GM12801 (cell line): ENCODE measurements around the gene TRDMT1.

ENCODE experiments used
- CTCF ChIP-seq: IDR thresholded peaks from one replicate; pipeline ENCODE4 v1.5.1; 2011; ENCODE audit warnings: control low read depth; ENCODE audit not compliant: insufficient read length; ENCODE audit errors: extremely low read depth

TRDMT1 gene

GRCh38 chr10:17229717-17229966, 28.2 kb upstream of the TRDMT1 start:
- no peak for TF ChIP-seq CTCF

GRCh38 chr10:17229016-17229716, 27.7 kb upstream of the TRDMT1 start:
- TF ChIP-seq CTCF, result no peak

GRCh38 chr10:17228091-17229015, 26.9 kb upstream of the TRDMT1 start, which contains the start of gene VIM:
VIM (plus strand) TSS chr10:17228241; CDS start chr10:17229423, 1,182 bp downstream.
- no peak for TF ChIP-seq CTCF

- no peak for TF ChIP-seq CTCF
These were observed 26.1 kb upstream of the TRDMT1 start for GRCh38 chr10:17227367-17228090.

- TF ChIP-seq CTCF, result no peak
These were observed 25.4 kb upstream of the TRDMT1 start for GRCh38 chr10:17226891-17227303.

GRCh38 chr10:17225808-17226207, 24.3 kb upstream of the TRDMT1 start:
- no peak for TF ChIP-seq CTCF

- no peak for TF ChIP-seq CTCF
These were observed 20.9 kb upstream of the TRDMT1 start for GRCh38 chr10:17222329-17222728.
